Smooth muscle cell (in vitro differentiated cells): ENCODE results near the gene FOXN1. TPM values are rescaled to one million over a fixed set of nuclear protein-coding genes. Genes with fewer than 3 reads are reported as not detected.
A peak's percentile ranks its signal among the peaks of the same experiment; 100 is the strongest.
"Not testable (repeated sequence)": the region's sequence is repeated elsewhere in the genome, so short reads cannot be mapped to it uniquely, and the experiment has no call there.

ENCODE experiments used
- DNase-seq: peaks from one replicate; lab custom pipeline; 2025; ENCODE audit not compliant: unreplicated experiment; lab: John Stamatoyannopoulos, UW
- H2AFZ ChIP-seq: fragments of 200-600 bp; sonication (generic); 2 replicates; pipeline ENCODE4 v1.6.0; 2016; ENCODE audit warnings: antibody characterized with exemption, low read depth, mild to moderate bottlenecking
- H3F3A ChIP-seq: fragments of 200-600 bp; sonication (generic); 2 replicates; pipeline ENCODE4 v1.6.0; 2017; ENCODE audit warnings: antibody characterized with exemption, low read depth
- H3K27ac ChIP-seq: fragments of 200-600 bp; sonication (generic); 2 replicates; pipeline ENCODE4 v1.5.1; 2016; ENCODE audit warnings: low read depth, mild to moderate bottlenecking
- H3K27me3 ChIP-seq: fragments of 200-600 bp; sonication (generic); 2 replicates; pipeline ENCODE4 v1.6.1; 2016; ENCODE audit warnings: low read depth, mild to moderate bottlenecking
- H3K36me3 ChIP-seq: fragments of 200-600 bp; sonication (generic); 2 replicates; pipeline ENCODE4 v1.5.1; 2016; ENCODE audit warnings: low read depth
- H3K4me1 ChIP-seq: fragments of 200-600 bp; sonication (generic); 2 replicates; pipeline ENCODE4 v1.5.1; 2016; ENCODE audit warnings: low read depth
- H3K4me2 ChIP-seq: fragments of 200-600 bp; sonication (generic); 2 replicates; pipeline ENCODE4 v1.6.0; 2016; ENCODE audit warnings: mild to moderate bottlenecking
- H3K4me3 ChIP-seq: fragments of 200-600 bp; sonication (generic); 2 replicates; pipeline ENCODE4 v1.5.1; 2016; ENCODE audit warnings: mild to moderate bottlenecking
- H3K79me2 ChIP-seq: fragments of 200-600 bp; sonication (generic); 2 replicates; pipeline ENCODE4 v1.6.0; 2016; ENCODE audit warnings: low read depth, mild to moderate bottlenecking
- H3K9ac ChIP-seq: fragments of 200-600 bp; sonication (generic); 2 replicates; pipeline ENCODE4 v1.6.0; 2016; ENCODE audit warnings: low read depth
- H3K9me3 ChIP-seq: fragments of 200-600 bp; sonication (generic); replicated peaks from 2 replicates; pipeline ENCODE4 v1.5.1; 2016; ENCODE audit warnings: low read depth
- H4K20me1 ChIP-seq: fragments of 200-600 bp; sonication (generic); 2 replicates; pipeline ENCODE4 v1.6.0; 2016; ENCODE audit warnings: low read depth
- CTCF ChIP-seq: fragments of 200-600 bp; sonication (generic); IDR thresholded peaks from 2 replicates; pipeline ENCODE4 v1.5.1; 2017; ENCODE audit warnings: borderline replicate concordance, mild to moderate bottlenecking, antibody characterized with exemption; ENCODE audit not compliant: insufficient read depth, poor library complexity, severe bottlenecking
- WGBS: methylation state at CpG from one replicate; pipeline ENCODE4 v1.1.7; 2016; ENCODE audit warnings: low lambda C conversion rate; 5-methylcytosine and 5-hydroxymethylcytosine counted together
- polyA plus RNA-seq: library from polyadenylated mRNA; unstranded; fragments of >200 nt; fragmentation: Nextera tagmentation; extraction: Ambion mirVana; gene quantifications from 2 replicates; pipeline ENCODE4 v1.2.1, GENCODE V29; 2016
- total RNA-seq: library from RNA; depleted of rRNA; stranded (reverse); fragments of >200 nt; gene quantifications from 2 replicates; pipeline ENCODE4 v1.2.3, GENCODE V29; 2014

FOXN1 gene
- total and polyA plus RNA-seq, 2 experiments from 2014 or later, result 0.36 TPM; not detected in 1

GRCh38 chr17:28466001-28466400, 40.1 kb upstream of the FOXN1 start:
- Histone ChIP-seq H3K79me2 (no peaks in the 10 kb centered on the region), H3K27ac (no peak overlapping the region), H3K4me2 (peak overlapping the region; percentile 29), H2AFZ (no peak overlapping the region), H3K36me3 (no peaks in the 10 kb centered on the region), H3K27me3 (no peaks in the 10 kb centered on the region), H3K4me1 (peaks cover 5% of the 10 kb centered on the region), H4K20me1 (peaks cover 8% of the 10 kb centered on the region), H3F3A (peaks cover 5% of the 10 kb centered on the region), H3K9me3 (no peaks in the 10 kb centered on the region), H3K4me3 (no peak overlapping the region), H3K9ac (no peak overlapping the region)
- TF ChIP-seq CTCF, result no peak
- no peak for DNase-seq
- 80% methylated on average over 9 of the region's 9 CpGs for WGBS

- Histone ChIP-seq H3K79me2 (no peaks in the 10 kb centered on the region), H3K4me2 (peak overlapping the region; percentile 65), H3F3A (peaks cover 5% of the 10 kb centered on the region), H3K36me3 (no peaks in the 10 kb centered on the region), H2AFZ (no peak overlapping the region), H3K4me1 (peaks cover 5% of the 10 kb centered on the region), H4K20me1 (peaks cover 8% of the 10 kb centered on the region), H3K9me3 (no peaks in the 10 kb centered on the region), H3K4me3 (no peak overlapping the region), H3K27ac (peak overlapping the region; percentile 42), H3K27me3 (no peaks in the 10 kb centered on the region), H3K9ac (no peak overlapping the region)
- no peak for TF ChIP-seq CTCF
- WGBS, result 11% methylated on average over 5 of the region's 5 CpGs
- DNase-seq, result no peak
Observed at GRCh38 chr17:28466521-28467048, 39.6 kb upstream of the FOXN1 start.

GRCh38 chr17:28467456-28468025, 38.6 kb upstream of the FOXN1 start:
- Histone ChIP-seq H3K4me2 (peak overlapping the region; percentile 65), H3K36me3 (no peaks in the 10 kb centered on the region), H3K9me3 (no peaks in the 10 kb centered on the region), H3K79me2 (no peaks in the 10 kb centered on the region), H3F3A (peaks cover 5% of the 10 kb centered on the region), H2AFZ (no peak overlapping the region), H3K4me1 (peaks cover 5% of the 10 kb centered on the region), H3K27me3 (no peaks in the 10 kb centered on the region), H3K27ac (peak overlapping the region; percentile 42), H4K20me1 (peaks cover 8% of the 10 kb centered on the region), H3K4me3 (no peak overlapping the region), H3K9ac (no peak overlapping the region)
- 42% methylated on average over 17 of the region's 17 CpGs for WGBS
- DNase-seq, result no peak
- TF ChIP-seq CTCF, result no peak

GRCh38 chr17:28468033-28468735, 38.0 kb upstream of the FOXN1 start:
- H3K36me3 ChIP-seq, H3F3A ChIP-seq, H3K4me3 ChIP-seq: not testable (repeated sequence)

More at GRCh38 chr17:28468033-28468735, 38.0 kb upstream of the FOXN1 start:
- H3K9ac ChIP-seq, H2AFZ ChIP-seq, DNase-seq, H3K79me2 ChIP-seq, H4K20me1 ChIP-seq, H3K4me2 ChIP-seq, H3K4me1 ChIP-seq, H3K27me3 ChIP-seq, H3K27ac ChIP-seq, H3K9me3 ChIP-seq: not testable (repeated sequence)
- 73% methylated on average over 20 of the region's 20 CpGs for WGBS
